CD4-positive, alpha-beta T cell treated with Interleukin-15 for 1 hour (primary cell): ENCODE results near the gene DCHS2.
"Not testable (repeated sequence)": the region's sequence is repeated elsewhere in the genome, so short reads cannot be mapped to it uniquely, and the experiment has no call there.

Experiments used
- DNase-seq: peaks from one replicate; pipeline ENCODE4 v3.0.0-alpha.2; 2020

The DCHS2 gene

DNA sequence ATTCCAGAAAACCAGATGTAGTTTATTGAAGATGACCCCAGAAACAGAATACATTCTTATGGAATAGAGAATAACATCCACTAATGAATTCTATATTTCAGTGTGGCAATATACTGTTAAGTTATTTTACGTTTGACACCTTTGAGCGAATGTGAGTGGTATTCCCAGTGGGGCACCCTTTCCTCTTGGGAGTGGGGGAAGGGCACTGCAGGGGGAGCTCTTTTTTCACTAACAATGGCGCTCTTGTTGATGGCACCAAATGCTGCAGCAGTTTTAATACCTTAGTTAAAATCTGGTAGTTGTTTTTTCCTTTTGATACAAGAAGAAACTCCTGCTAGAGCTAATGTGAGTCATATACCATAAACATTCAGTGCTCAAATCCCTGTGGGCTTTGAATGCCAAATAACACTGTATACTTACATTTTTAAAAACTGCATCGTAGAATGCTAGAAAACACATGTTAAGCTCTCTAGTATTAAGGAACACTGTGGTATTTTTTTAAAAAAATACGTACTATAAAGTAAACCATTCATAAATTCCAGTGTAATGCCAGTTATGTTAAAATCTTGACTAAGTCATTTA is 178.5 kb downstream of the DCHS2 start:
- DNase-seq, result no peak

GRCh38 chr4:154312246-154312645 is 179.4 kb downstream of the DCHS2 start:
- DNase-seq, result no peak

DNA sequence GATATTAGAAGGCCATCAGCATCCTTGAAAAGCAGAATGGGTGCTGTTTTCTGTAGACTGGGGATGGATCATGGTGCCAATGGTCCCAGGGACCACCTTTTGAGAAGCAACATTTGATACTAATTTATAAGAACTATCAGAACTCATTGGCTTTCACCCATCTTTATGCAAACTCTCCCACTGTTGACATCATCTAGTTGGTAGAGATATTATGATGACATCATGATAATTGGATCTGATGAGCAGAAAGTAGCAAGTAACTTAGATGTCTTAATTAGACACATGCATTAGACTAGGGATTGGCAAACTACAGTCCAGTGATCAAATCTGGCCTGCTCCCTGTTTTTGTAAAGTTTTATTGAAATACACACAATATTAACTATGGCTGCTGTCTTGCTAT is 181.0 kb downstream of the DCHS2 start:
- DNase-seq, result no peak

- DNase-seq, result no peak
Measured at GRCh38 chr4:154308207-154308606, 183.4 kb downstream of the DCHS2 start.

GRCh38 chr4:154307451-154307850 is 184.1 kb downstream of the DCHS2 start:
- no peak for DNase-seq

DNA sequence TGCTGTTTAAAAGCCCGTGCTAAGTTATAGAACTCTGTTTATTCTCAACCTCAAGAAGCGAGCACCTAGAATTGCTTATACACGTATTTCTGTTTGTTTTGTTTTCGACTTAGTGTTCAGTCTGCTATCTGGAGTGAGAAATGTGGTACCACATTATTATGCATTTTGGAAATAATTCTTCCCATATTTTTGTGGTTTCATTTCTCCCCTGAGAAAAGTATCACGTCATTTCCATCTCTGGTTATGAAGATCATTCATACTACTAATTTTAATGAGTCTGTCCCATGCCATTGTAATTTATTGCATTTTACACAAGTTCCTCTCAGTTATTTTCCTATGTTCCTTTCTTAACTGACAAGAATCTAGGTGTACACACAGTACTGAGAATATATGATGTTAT is 186.0 kb downstream of the DCHS2 start:
- no peak for DNase-seq

DNA sequence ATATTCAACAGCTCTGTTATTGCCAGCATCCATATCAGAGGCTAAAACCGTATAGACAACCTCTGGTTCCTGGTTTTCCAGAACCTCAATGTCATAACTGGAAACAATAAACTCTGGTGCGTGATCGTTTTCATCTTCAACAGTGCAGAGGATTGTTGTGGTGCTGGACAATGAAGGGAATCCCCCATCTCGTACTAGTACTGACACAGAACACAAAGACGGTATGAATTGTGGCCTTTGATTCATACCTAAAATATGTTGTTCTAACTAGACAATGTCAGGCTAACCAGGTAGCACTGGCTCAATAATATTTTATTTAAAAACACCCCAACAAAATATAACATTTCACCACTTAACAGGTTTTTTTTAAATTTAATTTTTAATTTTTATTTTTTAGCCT is 186.9 kb downstream of the DCHS2 start:
- DNase-seq, result no peak

DNA sequence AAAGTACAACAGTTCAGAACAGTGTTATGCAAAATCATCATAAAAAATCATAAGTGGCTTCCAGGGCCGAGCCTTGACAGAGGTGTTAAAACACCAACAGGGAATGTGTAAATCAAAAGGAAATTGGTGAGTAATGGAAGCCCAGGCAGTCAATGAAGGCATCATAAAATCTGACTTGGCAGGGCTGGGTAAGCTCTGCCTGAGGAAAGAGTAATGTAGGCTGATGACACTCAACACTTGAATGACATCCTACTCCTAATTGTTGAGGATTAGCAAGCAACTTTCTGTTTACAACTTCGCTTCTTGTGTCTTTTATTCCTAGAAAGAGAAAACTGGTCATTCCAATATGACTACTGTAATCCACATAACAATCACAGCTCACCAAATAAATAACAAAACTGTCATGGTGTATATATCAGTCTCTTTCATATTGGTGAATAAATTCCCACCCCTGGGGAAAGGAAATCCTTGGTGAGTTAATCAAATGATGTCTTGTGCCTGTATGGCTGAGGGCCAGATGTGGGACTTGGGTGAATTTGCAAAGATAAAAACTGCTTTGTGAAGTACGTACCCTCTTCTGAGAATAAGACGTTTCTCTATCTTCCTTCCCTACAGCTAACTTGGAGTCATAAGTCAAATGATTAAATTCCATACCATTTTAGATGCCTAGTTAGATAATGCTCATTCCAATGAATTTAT is 196.8 kb downstream of the DCHS2 start:
- DNase-seq, result no peak

DNA sequence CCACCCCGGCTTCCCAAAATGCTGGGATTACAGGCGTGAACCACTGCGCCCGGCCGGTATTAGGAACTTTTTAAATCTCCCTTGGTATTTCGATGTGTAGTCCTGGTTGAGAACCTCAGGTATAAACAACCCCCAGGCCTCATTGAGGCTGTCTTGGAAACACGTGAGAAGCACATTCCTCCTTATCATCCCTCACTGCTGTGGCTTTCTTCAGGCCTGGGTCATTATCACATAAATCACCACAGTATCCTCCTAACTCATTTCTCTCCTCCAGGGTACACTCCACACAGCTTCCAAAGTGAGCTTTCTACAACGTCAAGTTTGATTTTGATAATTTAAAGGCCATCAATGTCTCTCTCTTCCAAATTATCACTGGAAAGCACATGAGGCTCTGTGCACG is 198.2 kb downstream of the DCHS2 start:
- DNase-seq, result no peak

DNA sequence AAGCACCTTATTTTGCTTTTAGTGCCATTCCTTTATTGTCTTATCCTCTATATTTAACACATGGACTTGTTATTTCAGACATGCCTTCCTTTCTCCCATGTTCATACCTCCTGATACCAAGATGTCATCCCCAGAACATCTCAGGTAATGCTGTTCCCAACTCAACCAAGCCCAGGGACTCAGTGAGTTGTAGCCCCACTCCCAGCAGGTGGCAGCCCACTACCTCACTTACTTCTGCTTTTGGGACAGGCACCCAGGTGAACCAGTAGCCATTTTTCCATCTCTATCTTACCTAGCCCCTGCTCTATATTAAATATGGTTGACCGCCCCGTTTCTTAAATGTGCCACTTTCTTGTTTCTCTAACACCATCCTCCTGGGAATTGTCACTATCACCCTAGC is 199.0 kb downstream of the DCHS2 start:
- no peak for DNase-seq

DNA sequence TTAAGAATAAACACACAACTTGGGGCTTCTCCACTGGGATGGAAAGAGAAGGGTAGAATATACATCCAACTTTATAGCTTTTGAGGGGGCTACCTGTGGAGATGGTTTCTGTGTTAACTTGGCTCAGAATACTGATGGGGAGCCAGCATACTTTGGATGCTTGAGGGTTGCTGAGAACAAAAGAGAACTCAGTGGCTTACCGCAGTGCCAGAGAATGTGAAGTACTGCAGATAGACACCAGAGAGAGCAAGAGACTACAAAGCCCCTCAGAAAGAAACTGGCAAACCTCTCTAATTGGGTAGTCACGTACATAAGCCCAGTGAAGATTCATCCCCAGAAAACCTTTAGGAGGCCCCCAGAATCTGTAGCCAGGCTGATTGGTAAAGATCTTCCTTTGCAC is 214.4 kb downstream of the DCHS2 start:
- DNase-seq, result no peak

GRCh38 chr4:154276496-154276895 is 215.1 kb downstream of the DCHS2 start:
- no peak for DNase-seq

GRCh38 chr4:154254999-154255398 is 236.6 kb downstream of the DCHS2 start:
- DNase-seq, result no peak

- no peak for DNase-seq
Measured at GRCh38 chr4:154234576-154234975, 257.0 kb downstream of the DCHS2 start.

DNA sequence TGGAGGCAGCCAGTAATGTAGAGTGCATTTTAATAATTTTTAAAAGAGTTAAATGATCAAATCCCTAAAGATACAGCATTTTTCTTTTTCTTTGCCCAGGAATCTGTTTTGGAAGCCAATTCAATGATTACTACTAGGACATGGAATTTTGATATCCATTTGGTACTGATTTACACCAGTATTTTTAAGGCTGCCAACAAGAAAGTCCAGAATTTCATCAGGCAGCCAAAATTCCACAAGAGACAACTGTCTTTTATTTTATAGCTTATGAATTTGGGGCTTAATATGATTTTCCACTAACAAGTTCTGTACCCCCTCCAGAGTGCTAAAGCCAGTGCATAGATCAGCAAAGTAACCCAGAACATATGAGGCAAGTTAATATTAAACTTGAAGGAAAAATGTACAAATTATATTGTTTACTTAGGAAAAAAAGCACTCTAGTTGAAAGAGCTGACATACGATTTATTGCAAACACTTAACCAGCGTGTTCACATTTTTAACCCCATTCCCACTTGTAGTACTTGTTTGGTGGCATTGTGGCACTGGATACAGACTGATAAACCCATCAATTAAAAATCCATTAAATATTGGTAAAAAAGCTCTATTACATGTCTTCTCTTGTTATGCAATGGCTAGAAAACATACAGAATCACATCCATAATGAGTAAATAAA is 259.7 kb downstream of the DCHS2 start:
- no peak for DNase-seq

DNA sequence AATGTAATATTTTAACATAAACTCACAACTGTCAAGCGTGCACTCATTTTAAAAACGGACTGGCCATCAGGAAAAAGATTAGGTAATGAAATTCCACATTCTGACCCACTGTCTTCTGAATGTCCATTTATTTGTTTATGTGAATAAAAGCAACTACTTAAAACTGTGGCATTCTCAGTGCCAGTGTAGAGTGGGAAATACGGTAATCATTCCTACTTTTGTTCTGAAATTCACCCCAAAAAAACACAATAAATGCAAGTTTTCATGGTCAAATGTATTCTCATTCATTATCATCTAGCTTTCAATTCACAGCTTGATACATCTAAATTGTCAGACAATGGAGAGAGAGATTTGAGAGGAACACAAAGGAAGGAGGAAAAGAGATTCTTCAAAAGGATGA is 260.9 kb downstream of the DCHS2 start:
- DNase-seq, result no peak

DNA sequence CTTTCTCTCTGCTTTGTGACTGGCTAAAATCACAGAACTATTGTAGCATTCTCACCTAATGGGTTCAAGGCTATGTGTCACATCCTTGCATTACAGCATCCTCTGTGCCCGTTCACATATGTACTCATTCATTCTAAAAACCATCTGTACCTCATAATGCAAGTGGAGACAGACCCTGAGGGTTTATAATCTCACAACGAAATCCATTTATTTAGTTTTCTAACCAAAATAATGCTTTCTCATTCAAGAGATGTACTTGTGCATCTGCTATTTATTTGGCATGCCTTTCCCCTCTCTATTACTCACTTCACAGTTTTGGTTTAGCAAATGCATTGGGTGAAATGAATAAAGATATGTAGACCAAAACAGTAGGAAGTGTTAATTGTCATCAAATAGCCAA is 261.5 kb downstream of the DCHS2 start:
- no peak for DNase-seq

DNA sequence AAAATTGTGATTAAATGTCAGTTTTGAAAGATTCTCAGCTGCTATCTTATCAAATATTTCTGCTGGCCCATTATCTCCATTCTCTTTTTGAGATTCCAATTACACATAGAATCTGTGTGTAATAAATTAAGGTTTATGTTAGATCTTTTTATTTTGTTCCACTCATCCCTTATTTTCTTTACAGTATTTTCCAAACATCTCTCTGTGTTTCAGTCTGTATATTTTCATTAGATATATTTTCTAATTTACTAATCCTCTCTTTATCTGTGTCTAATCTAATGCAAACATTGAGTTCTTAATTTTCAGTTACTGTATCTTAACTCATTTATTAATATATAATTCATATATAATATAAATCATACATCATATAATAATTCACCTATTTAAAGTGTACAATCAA is 268.7 kb downstream of the DCHS2 start:
- no peak for DNase-seq

DNA sequence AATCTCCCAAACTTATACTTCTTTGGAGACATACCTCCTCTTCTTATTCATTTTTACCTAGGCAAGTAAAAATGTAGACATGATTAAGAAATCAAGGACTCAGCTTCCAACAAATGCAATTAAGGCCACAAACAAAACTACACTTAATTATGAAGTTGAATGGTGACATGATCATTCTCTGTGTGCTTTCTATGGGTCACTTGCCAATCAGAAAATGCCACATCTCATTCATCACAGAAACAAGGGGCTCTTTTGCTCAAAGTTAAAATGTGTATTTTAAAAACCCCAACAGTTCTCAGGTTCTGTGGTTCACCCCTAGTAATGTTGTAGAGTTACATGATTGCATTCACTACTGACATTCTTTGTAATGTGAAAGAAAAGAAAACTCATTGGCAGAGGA is 273.5 kb downstream of the DCHS2 start:
- no peak for DNase-seq

- DNase-seq, result not testable (repeated sequence)
Measured at GRCh38 chr4:154217384-154217783, 274.2 kb downstream of the DCHS2 start.

GRCh38 chr4:154211506-154211905 is 280.1 kb downstream of the DCHS2 start:
- DNase-seq, result no peak

DNA sequence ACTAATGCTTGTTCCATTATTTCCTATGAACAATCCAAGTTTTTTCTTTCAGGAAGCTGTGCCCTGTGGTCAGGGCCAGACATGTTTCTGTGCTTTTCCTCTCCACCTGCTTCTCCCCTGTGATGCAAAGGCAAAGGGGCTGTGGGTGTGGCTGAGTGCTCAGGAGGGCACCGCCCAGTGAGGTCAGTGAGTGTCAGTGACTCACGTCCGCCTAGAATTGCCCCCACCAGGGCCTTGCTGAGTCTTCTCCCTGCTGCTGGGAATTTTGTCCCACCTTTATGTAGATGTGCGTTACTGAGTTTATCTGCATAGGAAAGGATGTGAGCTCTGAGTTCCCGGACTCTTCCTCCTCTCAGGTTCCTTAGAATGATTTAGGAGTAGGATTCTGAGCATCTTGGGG is 283.2 kb downstream of the DCHS2 start:
- DNase-seq, result no peak

GRCh38 chr4:154205471-154205870 is 286.1 kb downstream of the DCHS2 start:
- DNase-seq, result no peak

DNA sequence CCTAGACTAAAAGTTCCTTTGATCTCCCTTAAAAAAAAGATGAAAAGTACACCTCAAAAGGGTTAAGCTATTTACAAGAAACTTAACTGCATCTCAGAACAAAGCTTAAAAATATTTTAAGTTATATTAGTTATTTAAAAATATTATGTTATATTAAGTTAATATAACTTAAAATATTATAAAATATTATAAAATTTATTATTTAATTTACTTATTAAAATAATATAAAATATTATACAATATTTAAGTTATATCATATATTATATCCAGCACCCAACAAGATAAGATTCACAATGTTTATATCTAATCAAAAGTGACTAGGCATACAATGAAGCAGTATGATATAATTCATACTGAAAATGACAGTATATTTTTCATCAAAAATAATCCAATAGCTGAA is 296.9 kb downstream of the DCHS2 start:
- DNase-seq, result no peak

DNA sequence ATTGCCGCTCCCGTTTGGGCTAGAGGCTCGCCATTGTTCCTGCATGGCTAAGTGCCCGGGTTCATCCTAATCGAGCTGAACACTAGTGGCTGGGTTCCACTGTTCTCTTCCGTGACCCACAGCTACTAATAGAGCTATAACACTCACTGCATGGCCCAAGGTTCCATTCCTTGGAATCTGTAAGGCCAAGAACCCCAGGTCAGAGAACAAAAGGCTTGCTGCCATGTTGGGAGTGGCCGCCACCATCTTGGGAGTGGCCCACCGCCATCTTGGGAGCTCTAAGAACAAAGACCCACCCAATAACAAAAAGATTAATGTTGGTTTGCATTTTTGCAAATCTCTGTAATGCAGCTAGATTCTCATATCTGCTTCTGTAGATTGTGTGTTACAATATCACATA is 299.0 kb downstream of the DCHS2 start:
- DNase-seq, result no peak
